NAMALWA (cell line): ENCODE data around the gene MREG.
"Not testable (repeated sequence)": the region's sequence is repeated elsewhere in the genome, so short reads cannot be mapped to it uniquely, and the experiment has no call there.

Experiments
- DNase-seq: peaks from one replicate; pipeline ENCODE4 v3.0.0-alpha.2; 2015; ENCODE audit warnings: low spot score

The MREG gene

DNA sequence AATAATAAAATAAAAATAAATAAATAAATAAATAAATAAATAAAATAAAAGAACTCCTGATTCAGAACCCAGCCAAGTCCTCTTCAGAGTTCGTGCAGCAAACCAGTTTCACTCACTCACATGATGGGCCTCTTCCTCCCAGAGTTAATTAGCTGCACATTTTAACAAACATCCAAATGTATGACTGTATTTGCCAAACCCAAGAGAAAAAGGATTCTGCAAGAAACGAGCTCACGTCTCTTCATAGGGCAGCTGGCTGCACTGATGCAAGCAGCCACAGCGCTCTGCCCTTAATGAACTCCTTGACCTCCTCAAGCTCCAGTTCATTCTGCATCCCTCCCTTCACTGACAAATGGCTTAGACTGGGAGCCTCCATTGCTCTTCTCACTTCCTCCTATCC lies 55.1 kb downstream of the MREG start:
- no peak for DNase-seq

DNA sequence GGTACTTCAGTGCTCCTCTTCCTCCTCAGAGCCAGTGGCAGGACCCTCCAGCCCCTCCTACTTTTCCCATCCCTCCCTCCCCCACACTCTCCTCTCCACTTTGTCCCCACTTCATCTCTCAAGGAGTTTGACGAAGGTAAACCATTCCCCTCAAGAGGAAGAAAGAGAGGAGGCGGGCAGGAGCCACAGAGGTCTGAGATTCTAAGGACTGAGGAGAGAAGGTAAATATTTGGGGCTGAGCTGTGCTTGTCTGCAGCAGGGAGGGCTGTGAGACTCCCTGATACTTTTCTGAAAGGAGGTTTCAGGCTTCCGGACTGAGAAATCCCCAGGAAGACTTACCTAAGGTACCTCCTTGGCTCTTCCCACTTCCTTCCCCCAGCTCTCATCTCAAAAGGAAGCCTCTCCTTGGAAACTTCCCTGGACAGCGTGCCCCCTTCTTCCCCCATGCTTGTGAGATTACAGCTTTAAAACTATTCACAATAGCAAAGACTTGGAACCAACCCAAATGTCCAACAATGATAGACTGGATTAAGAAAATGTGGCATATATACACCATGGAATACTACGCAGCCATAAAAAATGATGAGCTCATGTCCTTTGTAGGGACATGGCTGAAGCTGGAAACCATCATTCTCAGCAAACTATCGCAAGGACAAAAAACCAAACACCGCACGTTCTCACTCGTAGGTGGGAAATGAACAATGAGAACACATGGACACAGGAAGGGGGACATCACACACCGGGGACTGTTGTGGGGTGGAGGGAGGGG lies 55.8 kb downstream of the MREG start:
- not testable (repeated sequence) for DNase-seq

- DNase-seq = no peak
Observed at GRCh38 chr2:215952860-215953637, 60.3 kb downstream of the MREG start.

DNA sequence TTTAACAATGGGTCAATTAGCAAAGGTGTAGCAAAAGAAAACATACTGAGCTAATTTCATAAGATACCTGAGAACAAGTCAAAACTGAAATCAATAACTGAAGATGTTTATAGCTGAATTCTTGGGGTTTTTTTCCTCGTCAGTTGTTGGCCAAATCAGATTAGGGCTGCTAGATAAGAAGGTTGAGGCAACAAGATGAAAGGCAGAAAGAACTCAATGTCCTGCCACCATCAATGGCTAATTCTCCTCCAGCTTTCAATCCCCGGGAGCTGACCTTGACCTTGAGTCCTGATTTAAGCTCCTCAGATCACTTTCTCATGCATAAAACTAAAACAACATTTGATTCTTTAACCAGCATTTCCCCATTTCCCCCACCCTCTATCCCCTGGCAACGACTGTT lies 61.8 kb downstream of the MREG start:
- DNase-seq = no peak

GRCh38 chr2:215949991-215950404 lies 63.4 kb downstream of the MREG start:
- DNase-seq = peak; percentile 73

DNA sequence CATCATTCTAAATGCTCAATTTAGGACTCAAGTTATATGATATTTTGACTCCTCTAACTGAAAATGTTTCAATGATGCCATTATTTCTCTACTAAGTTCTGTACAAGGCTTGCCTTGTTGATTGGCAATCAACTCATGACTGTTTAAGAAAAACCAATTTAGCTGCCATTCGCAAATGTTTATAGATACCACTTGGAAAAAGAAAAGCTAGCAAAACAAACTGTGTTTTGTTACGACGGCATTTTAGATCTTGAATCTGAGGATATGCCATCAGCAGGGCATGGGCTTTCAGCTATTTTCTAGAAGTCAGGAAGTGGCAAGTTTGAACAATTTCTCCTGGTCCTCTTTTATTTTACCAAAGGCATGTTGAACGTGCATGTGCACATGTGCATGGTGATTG lies 65.3 kb downstream of the MREG start:
- DNase-seq = no peak

GRCh38 chr2:215946586-215946985 lies 66.8 kb downstream of the MREG start:
- no peak for DNase-seq

- DNase-seq = no peak
Observed at GRCh38 chr2:215942194-215942593, 71.2 kb downstream of the MREG start.

GRCh38 chr2:215941726-215942125 lies 71.6 kb downstream of the MREG start:
- DNase-seq = no peak

- DNase-seq = no peak
Observed at GRCh38 chr2:215940645-215941184, 72.6 kb downstream of the MREG start.

DNA sequence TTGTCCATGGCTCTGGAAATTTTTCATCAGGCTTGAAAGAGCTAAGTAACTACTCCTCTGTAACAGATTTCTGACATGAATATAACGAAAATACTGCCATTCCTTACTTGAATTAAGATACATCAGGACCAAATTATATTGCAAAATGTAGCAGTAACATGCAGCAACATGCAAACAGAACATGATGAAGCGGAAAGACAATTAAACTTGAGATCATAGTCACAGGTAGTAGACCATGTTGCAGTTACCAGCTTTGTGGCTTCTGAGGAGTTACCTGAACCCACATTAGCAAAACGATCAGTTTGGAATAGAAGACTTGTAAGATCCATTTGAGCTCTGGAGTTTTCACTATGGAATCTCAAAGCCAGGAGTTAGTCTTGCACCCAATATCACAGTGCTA lies 76.2 kb downstream of the MREG start:
- DNase-seq = no peak

DNA sequence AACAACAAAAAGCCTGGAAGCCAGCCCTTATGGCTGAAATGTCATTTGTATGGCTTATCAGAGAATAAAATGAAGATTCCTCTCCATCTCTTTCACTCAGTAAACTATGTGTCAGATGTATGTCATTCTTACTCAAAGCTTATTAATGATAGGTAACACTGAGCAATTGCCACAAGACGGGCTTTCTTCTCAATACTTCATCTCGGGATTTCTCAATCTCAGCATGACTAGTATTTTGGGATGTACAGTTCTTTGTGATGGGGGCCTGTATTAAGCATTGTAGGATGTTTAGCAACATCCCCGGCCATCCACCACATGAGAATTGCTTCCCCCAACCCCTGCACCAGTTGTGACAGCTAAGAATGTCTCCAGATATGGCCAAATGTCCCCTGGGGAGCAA lies 80.2 kb downstream of the MREG start:
- no peak for DNase-seq

DNA sequence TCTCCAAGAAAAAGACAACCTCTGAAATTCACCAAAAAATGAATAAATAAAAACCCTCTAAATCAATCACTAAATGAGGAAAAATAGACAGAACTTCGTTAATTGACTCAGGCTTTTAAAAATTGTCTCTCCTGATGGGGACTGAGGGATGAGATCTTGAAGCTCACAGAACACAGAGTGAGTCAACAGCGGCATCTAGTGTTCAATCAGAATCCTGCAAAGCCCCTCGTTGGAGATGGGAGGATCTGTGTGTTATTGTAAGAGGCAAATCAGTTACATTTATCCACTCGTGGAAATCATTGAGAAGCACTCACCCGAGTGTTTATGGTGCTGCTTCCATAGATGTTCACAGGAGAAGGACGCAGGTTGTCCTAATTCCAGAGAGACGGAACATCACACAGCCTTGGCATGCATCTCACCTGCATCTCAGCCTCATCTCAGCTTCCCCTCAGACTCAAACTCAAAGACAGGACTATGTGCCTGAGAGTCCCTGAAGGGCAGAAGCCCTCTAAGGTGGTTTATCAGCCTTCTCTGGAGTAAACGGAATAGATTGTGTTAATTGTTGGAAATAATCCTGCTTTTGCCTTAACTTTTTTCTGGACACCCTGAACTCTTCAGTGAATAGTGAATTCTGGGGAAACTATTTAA lies 82.0 kb downstream of the MREG start:
- DNase-seq = peak; percentile 83

GRCh38 chr2:215930505-215931253 lies 82.7 kb downstream of the MREG start:
- DNase-seq = no peak

DNA sequence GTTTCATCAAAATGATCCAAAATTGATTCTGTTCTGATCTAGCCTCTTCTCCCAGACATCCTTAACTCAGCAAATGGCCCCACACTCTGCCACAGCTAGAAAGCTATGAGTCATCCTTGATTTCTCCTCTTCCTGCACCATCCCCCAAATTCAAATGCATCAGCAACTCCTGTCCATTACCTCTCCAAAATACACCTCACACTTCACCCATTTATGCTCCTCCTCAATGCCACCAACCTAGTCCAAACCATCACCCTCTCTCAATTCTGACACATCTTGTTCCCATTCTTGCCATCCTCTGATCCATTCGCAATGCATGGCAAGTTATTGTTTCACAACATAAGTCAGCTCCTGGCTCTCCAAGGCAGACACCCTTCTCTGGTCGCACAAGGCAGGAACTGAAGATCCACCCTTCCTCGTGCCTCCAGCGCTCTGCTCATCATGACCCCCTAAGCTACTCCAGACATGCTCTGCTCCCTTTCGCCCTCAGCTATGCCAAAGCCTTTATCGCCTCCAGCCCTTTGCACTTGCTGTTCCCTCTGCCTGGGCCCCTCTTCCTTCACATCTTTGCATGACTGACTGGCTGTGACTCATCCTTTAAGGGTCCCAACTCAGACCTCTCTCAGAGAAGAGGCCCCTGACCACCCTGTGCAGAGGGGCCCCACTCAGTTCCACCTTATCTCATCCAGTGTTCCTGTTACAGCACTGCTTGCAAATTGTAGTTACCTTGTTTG lies 83.6 kb downstream of the MREG start:
- no peak for DNase-seq

DNA sequence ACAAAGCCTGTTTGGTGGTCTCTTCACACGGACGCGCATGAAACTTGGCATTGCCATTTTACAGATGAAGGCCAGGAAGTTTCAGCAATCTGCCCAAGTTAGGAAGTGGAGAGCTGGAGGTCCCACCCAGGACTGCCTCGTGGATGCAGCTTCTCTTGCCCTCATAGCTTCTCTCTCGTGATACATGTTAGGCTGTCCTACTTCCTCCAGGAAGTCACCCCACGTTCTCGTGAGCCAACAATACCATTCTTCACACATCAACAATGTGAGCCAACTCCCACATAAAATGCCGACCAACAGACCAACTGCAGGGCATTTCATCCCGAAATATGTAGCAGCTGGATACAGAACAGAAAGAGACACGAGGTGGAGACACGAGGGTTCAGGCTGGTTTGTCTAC lies 85.3 kb downstream of the MREG start:
- no peak for DNase-seq

DNA sequence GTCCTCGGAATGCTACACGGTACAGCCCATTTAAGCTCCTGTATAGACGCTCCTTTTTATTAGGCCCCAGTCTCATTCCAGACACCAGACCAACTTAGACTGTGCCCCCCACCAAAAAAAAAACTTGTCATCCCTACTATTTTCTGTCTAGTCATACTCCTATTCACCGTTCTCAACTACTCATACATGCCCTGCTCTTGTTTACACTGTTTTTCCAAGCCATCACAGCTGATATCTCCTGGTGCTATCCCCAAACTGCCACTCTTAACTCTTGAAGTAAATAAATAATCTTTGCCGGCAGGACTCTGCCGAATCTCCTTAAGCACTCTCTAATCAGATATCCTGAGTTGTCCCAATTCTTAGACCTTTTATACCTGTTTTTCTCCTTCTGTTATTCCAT lies 86.4 kb downstream of the MREG start:
- not testable (repeated sequence) for DNase-seq

DNA sequence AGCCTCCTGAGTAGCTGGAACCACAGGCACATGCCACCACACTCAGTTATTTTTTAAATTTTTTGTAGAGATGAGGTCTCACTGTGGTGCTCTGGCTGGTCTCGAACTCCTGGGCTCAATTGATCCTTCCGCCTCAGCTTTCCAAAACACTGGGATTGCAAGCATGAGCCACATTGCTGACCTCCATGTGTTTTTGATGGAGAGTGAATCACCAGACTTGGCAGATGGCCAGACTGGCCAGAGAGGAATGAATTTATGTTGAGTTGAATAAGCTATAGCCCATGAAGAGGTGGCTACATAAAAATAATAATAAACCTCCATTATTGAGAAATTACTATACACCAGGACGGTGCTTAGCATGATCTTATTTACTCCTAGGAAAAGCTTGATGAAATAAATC lies 91.5 kb downstream of the MREG start:
- DNase-seq = no peak

GRCh38 chr2:215920244-215921100 lies 92.9 kb downstream of the MREG start:
- peak; percentile 73 for DNase-seq

GRCh38 chr2:215919624-215920243 lies 93.6 kb downstream of the MREG start:
- DNase-seq = no peak
